KMS-11 (cell line): ENCODE data around the gene C11orf21.

Experiments
- H2AFZ ChIP-seq: fragments of 200-600 bp; sonication (generic); 2 replicates; pipeline ENCODE4 v1.6.1; 2016; ENCODE audit warnings: antibody characterized with exemption, mixed run types, low read depth
- H3K27ac ChIP-seq: fragments of 200-600 bp; sonication (generic); 2 replicates; pipeline ENCODE4 v1.6.1; 2016; ENCODE audit warnings: mild to moderate bottlenecking, mixed run types
- H3K27me3 ChIP-seq: fragments of 200-600 bp; sonication (generic); 2 replicates; pipeline ENCODE4 v1.6.1; 2017; ENCODE audit warnings: mild to moderate bottlenecking, low read depth, mixed run types, moderate library complexity; ENCODE audit not compliant: insufficient read depth
- H3K36me3 ChIP-seq: fragments of 200-600 bp; sonication (generic); 2 replicates; pipeline ENCODE4 v1.6.1; 2017; ENCODE audit warnings: mild to moderate bottlenecking, mixed run types; ENCODE audit not compliant: insufficient read depth
- H3K4me1 ChIP-seq: fragments of 200-600 bp; sonication (generic); 2 replicates; pipeline ENCODE4 v1.6.1; 2016; ENCODE audit warnings: mild to moderate bottlenecking, low read depth, mixed run types; ENCODE audit not compliant: poor library complexity, severe bottlenecking
- H3K4me2 ChIP-seq: fragments of 200-600 bp; sonication (generic); 2 replicates; pipeline ENCODE4 v1.7.0; 2016; ENCODE audit warnings: mild to moderate bottlenecking, mixed run types
- H3K4me3 ChIP-seq: fragments of 200-600 bp; sonication (generic); IDR thresholded peaks from 2 replicates; pipeline ENCODE4 v1.6.1; 2017; ENCODE audit warnings: low read depth, low read length, mixed read lengths; ENCODE audit not compliant: insufficient read depth
- H3K79me2 ChIP-seq: fragments of 200-600 bp; sonication (generic); 2 replicates; pipeline ENCODE4 v1.6.1; 2016; ENCODE audit warnings: low read depth, mixed run types; ENCODE audit not compliant: insufficient read depth
- H3K9ac ChIP-seq: fragments of 200-600 bp; sonication (generic); 2 replicates; pipeline ENCODE4 v1.6.1; 2016; ENCODE audit warnings: mild to moderate bottlenecking, mixed run types
- H4K20me1 ChIP-seq: fragments of 200-600 bp; sonication (generic); 2 replicates; pipeline ENCODE4 v1.6.1; 2016; ENCODE audit warnings: mild to moderate bottlenecking, mixed run types; ENCODE audit not compliant: insufficient read depth
- TF ChIP-seq, protein P1 (sequence below): fragments of 200-600 bp; sonication (generic); conservative IDR thresholded peaks from 2 replicates; pipeline ENCODE4 v1.6.1; 2017; ENCODE audit warnings: low read depth, mild to moderate bottlenecking, antibody characterized with exemption, low read length, moderate library complexity, mixed read lengths

Gene C11orf21

DNA sequence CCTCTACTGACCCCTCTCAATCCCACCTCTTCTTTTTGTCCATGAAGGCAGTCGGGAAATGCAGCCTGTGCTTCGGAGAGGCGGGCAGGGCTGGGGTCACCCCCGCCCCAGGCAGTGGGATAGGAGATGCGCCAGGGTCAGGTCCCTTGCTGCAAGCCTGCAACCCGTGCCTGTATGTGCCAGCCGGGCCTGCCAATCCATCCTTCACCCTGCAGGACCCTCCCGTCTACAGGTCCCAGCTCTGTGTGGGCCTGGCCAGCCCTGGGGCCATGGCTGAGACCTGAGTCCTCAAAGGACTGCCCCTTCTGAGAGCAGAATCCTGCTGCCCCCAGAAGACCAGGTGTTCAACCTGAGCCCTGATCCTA, 42.3 kb downstream of the C11orf21 start:
- TF ChIP-seq, protein P1, sequence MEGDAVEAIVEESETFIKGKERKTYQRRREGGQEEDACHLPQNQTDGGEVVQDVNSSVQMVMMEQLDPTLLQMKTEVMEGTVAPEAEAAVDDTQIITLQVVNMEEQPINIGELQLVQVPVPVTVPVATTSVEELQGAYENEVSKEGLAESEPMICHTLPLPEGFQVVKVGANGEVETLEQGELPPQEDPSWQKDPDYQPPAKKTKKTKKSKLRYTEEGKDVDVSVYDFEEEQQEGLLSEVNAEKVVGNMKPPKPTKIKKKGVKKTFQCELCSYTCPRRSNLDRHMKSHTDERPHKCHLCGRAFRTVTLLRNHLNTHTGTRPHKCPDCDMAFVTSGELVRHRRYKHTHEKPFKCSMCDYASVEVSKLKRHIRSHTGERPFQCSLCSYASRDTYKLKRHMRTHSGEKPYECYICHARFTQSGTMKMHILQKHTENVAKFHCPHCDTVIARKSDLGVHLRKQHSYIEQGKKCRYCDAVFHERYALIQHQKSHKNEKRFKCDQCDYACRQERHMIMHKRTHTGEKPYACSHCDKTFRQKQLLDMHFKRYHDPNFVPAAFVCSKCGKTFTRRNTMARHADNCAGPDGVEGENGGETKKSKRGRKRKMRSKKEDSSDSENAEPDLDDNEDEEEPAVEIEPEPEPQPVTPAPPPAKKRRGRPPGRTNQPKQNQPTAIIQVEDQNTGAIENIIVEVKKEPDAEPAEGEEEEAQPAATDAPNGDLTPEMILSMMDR = no peak
- H3K36me3 ChIP-seq = no peaks in the 10 kb centered on the region
- H3K27ac ChIP-seq = no peak overlapping the region
- H2AFZ ChIP-seq = no peak overlapping the region
- H3K27me3 ChIP-seq = peaks cover 74% of the 10 kb centered on the region
- H3K9ac ChIP-seq = no peak overlapping the region
- no peak overlapping the region for H3K4me2 ChIP-seq
- H3K79me2 ChIP-seq = no peaks in the 10 kb centered on the region
- no peak overlapping the region for H3K4me3 ChIP-seq
- H3K4me1 ChIP-seq = no peaks in the 10 kb centered on the region
- H4K20me1 ChIP-seq = no peaks in the 10 kb centered on the region

DNA sequence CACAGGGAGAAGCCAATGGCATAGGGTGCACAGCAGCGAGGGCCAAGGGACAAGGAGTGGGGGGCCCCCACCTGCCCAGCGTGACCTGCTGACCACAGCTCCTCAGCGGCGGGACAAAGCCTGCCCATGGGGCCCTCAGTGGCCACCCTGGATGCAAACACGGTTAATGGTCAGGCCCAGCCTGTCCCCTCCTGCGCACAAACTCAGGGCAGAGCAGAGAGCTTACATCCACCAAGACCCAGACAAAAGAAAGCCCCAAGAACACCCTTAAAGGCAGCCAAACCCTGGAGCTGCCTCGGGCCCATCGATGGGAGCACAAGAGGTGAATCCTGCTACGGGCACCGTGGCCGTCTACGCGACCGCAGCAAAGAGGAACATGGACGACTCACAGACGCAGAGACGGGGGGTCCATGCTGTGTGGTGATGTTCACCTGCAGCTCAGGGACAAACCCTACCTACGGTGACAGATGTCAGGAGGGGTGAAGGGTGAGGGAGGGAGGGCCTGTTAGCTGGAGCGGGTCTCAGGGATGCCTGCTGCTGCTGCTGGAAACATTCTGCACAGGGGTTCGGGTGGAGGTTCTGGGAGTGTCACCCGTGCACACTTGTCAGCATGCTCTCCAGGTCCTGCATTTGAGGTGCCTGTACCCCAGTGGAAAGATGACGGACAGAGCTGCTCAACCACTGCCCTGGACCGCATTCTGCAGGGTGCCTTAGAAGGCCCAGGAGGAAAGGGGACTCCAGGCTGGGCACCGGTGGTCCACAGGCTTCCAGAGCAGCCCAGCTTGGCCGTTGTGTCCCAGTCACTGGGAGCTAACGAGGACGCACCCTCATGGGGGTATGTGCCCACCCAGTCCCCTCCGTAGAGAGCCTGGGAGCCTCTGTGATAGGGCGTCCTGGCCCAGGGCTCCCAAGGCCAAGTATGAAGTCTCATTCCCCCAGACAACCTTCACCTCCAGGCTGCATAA, 42.9 kb downstream of the C11orf21 start:
- Histone ChIP-seq H3K4me1 (no peaks in the 10 kb centered on the region), H2AFZ (no peak overlapping the region), H3K36me3 (no peaks in the 10 kb centered on the region), H4K20me1 (no peaks in the 10 kb centered on the region), H3K27ac (no peak overlapping the region), H3K4me2 (no peak overlapping the region), H3K9ac (no peak overlapping the region), H3K79me2 (no peaks in the 10 kb centered on the region), H3K27me3 (peaks cover 74% of the 10 kb centered on the region), H3K4me3 (no peak overlapping the region)
- TF ChIP-seq, protein P1 = no peak

DNA sequence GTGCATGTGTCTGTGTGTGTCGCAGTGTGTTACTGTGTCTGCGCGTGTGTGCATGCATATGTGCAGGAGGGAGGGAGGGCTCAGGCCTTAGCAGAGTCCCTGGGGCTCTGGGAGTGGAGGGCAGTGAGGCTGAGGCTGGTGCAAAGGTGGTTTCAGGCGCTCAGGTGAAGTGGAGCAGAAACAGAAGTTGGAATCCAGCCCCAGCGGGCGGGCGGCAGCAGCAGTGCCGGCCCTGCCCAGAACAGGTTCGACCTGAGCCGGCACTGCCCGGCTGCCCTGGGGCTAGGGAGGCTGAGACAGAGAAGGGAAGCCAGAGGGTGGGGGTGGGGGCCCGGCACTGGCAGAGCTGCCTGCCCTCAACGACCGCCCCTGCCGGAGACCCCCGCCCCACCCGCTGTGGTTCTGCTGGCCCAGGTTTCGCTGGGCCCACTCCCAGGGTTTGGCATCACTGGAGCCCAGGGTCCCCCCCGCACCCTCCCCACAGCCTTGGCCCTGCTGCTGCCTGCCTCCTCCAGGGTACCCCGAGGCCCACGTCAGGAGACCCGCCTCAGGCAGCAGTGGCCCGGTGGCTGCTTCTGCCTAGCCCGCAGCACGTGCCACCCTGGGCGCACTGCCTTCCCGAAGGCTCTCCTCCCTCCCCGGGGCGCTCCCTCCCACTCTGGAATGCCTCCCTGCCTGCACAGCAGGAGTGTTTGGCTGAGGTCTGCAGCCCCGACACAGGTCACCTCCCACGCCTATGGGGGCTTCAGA, 44.6 kb downstream of the C11orf21 start:
- H2AFZ ChIP-seq = no peak overlapping the region
- no peak overlapping the region for H3K4me3 ChIP-seq
- TF ChIP-seq, protein P1 = no peak
- no peaks in the 10 kb centered on the region for H4K20me1 ChIP-seq
- no peaks in the 10 kb centered on the region for H3K4me1 ChIP-seq
- H3K4me2 ChIP-seq = no peak overlapping the region
- no peak overlapping the region for H3K9ac ChIP-seq
- peaks cover 76% of the 10 kb centered on the region for H3K27me3 ChIP-seq
- H3K36me3 ChIP-seq = no peaks in the 10 kb centered on the region
- H3K27ac ChIP-seq = no peak overlapping the region
- no peaks in the 10 kb centered on the region for H3K79me2 ChIP-seq

DNA sequence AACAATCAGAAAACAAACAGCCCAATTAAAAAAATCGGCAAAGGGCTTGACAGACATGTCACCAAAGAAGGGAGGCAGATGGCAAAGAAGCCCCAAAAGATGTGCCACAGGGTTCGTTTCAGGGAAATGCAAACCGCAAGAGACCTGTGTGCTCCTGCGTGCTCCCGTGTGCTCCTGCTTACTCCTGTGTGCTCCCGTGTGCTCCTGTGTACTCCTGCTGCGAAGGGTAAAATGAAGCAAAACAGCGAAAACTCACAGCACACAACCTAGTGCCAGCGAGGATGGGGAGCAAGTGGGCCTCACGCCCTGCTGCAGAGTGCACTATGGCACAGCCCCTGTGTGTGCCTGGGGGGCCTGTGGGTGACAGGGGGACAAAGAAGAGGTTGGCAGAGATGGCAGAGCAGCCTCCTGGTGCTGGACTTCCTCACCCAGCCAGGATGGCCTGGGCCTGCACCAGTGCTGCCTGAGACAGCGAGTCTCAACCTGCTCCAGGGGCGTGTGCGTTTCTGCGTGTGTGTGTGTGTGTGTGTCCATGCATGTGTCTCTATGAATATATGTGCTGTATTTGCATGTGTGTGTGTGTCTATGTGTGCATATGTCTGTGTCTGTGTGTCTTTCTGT, 45.3 kb downstream of the C11orf21 start:
- Histone ChIP-seq H2AFZ (no peak overlapping the region), H3K27me3 (peaks cover 73% of the 10 kb centered on the region), H4K20me1 (no peaks in the 10 kb centered on the region), H3K4me1 (no peaks in the 10 kb centered on the region), H3K36me3 (no peaks in the 10 kb centered on the region), H3K4me3 (no peak overlapping the region), H3K4me2 (no peak overlapping the region), H3K79me2 (no peaks in the 10 kb centered on the region), H3K9ac (no peak overlapping the region), H3K27ac (no peak overlapping the region)
- TF ChIP-seq, protein P1 = no peak
